Brain microvascular endothelial cell (primary cell): ENCODE data around the gene KHDC4.

Source experiments
- DNase-seq: peaks from one replicate; pipeline ENCODE4 v3.0.0-alpha.2; 2020
- H3K27ac ChIP-seq: fragments of 250-450 bp; sonication (Bioruptor Pico); 2 replicates; pipeline ENCODE4 v1.5.1; 2020; ENCODE audit warnings: mild to moderate bottlenecking, moderate library complexity
- H3K27me3 ChIP-seq: fragments of 250-450 bp; sonication (Bioruptor Pico); replicated peaks from 2 replicates; pipeline ENCODE4 v1.5.1; 2020; ENCODE audit warnings: mild to moderate bottlenecking
- H3K36me3 ChIP-seq: fragments of 250-450 bp; sonication (Bioruptor Pico); replicated peaks from 2 replicates; pipeline ENCODE4 v1.5.1; 2020; ENCODE audit warnings: mild to moderate bottlenecking
- H3K4me3 ChIP-seq: 2 replicates; pipeline ENCODE4 v1.5.1; 2011; ENCODE audit warnings: low read depth, mild to moderate bottlenecking, control low read depth, low read length, moderate library complexity
- in situ Hi-C: cut with HindIII; loops from 2 replicates; pipeline ENCODE4 v1.10.0; 2017; ENCODE audit warnings: low sequenced_read_pairs, low pct_ligation_motif_present
- TF ChIP-seq, protein P1 (sequence below): IDR thresholded peaks from 2 replicates; pipeline ENCODE4 v1.5.1; 2011; ENCODE audit warnings: low read depth, mild to moderate bottlenecking, moderate library complexity, low read length, control low read depth, inconsistent platforms; ENCODE audit errors: missing control alignments

KHDC4 gene

DNA sequence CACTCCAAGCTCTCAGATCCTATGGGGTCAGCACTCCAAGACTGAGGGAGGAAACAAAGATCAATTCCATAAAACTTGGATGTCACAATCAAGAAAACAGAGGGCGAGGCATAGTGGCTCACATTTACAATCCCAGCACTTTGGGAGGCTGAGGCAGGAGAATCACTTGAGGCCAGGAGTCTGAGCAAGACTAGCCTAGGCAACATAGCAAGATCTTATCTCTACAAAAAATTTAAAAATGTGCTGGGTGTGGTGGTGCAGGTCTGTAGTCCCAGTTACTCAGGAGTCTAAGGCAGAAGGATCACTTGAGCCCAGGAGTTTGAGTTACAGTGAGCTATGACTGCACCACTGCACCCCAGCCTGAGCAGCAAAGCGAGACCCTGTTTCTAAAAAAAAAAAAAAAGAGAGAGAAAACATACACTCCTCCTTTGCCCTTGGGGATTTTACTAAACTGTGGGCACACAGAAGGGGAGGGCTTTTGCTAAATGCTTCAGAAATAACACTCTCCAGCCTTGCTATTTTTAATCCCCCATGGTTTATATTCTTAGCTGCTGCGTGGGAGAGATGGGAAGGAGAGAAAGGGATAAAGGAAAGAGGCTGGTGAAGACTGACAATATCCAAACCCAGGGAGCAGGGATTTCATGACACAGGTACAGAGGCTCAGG, 26.0 kb upstream of the KHDC4 start:
- in situ Hi-C loops, result no loop called here
- Histone ChIP-seq H3K27ac (peak overlapping the region; percentile 67), H3K4me3 (no peak overlapping the region), H3K36me3 (peaks cover 82% of the 10 kb centered on the region), H3K27me3 (no peaks in the 10 kb centered on the region)
- DNase-seq, result no peak
- TF ChIP-seq, protein P1, sequence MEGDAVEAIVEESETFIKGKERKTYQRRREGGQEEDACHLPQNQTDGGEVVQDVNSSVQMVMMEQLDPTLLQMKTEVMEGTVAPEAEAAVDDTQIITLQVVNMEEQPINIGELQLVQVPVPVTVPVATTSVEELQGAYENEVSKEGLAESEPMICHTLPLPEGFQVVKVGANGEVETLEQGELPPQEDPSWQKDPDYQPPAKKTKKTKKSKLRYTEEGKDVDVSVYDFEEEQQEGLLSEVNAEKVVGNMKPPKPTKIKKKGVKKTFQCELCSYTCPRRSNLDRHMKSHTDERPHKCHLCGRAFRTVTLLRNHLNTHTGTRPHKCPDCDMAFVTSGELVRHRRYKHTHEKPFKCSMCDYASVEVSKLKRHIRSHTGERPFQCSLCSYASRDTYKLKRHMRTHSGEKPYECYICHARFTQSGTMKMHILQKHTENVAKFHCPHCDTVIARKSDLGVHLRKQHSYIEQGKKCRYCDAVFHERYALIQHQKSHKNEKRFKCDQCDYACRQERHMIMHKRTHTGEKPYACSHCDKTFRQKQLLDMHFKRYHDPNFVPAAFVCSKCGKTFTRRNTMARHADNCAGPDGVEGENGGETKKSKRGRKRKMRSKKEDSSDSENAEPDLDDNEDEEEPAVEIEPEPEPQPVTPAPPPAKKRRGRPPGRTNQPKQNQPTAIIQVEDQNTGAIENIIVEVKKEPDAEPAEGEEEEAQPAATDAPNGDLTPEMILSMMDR, result no peak

DNA sequence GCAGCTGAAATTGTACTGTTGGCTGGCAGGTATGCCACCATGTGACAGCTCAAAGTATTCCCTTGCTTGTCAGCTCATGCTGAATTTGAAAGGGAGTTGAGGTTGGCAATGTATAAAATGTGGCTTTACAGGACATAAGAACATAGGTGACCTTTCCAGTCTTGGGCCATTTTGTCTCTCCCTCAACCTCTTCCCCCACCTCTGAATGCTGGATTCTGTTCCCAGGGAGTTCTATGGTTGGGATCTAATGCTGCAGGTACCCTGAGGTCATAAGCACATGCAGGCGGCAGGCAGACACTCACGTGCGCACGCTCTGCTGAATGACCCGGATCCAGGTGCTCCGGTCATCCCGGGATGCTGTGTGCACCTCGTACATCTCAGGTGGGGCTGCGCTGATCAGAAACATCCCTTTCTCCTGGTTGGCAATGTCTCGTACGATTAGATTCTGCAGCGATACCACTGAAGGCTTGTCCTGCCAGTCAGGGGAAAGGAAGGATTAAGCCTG, 23.2 kb upstream of the KHDC4 start:
- TF ChIP-seq, protein P1, result no peak
- H3K27me3 ChIP-seq, result no peaks in the 10 kb centered on the region
- peaks cover 81% of the 10 kb centered on the region for H3K36me3 ChIP-seq
- H3K4me3 ChIP-seq, result no peak overlapping the region
- DNase-seq, result no peak
- in situ Hi-C loops, result no loop called here
- H3K27ac ChIP-seq, result no peak overlapping the region

DNA sequence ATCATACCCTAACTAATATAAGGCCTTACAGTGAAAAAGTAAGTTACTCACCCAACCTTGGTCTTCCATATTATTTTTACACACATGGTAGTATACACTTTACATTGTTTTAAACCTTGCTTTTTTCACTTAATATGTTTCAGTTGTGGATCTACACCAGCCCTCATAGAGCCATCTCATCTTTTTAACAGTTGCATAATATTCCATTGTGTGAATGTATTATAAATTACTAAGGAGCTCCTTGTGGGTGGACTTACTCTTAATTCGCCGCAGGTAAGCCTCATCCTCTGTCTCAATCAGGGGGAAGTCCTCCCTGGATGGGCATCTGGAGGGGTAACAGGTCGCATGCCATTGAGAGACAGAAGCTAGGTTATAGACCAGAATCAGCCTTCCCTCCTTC, 20.4 kb upstream of the KHDC4 start:
- TF ChIP-seq, protein P1, result no peak
- DNase-seq, result no peak
- Histone ChIP-seq H3K27me3 (no peaks in the 10 kb centered on the region), H3K27ac (no peak overlapping the region), H3K36me3 (peaks cover 86% of the 10 kb centered on the region), H3K4me3 (no peak overlapping the region)
- in situ Hi-C loops, result no loop called here

DNA sequence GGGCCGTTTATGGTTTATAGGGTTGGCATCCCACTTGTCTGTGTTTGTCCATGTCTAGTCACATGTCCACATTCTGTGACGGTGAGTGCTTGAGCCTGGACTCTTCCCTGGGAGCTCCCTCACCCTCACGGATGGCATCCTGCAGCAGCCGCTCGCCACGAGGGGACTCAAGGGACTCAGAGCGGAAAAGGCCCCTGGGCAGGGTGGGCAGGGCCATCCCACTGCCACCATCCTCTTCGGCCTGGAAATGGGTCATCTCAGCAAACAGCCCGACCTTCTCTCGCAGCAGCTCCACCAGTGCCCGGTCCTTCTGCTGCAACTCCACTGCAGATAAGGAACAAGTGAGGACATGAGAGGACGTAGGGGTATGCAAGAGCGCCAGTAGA, 18.3 kb upstream of the KHDC4 start:
- H3K36me3 ChIP-seq, result peaks cover 85% of the 10 kb centered on the region
- no peaks in the 10 kb centered on the region for H3K27me3 ChIP-seq
- DNase-seq, result no peak
- H3K4me3 ChIP-seq, result no peak overlapping the region
- in situ Hi-C loops, result no loop called here
- H3K27ac ChIP-seq, result no peak overlapping the region
- TF ChIP-seq, protein P1, result no peak

DNA sequence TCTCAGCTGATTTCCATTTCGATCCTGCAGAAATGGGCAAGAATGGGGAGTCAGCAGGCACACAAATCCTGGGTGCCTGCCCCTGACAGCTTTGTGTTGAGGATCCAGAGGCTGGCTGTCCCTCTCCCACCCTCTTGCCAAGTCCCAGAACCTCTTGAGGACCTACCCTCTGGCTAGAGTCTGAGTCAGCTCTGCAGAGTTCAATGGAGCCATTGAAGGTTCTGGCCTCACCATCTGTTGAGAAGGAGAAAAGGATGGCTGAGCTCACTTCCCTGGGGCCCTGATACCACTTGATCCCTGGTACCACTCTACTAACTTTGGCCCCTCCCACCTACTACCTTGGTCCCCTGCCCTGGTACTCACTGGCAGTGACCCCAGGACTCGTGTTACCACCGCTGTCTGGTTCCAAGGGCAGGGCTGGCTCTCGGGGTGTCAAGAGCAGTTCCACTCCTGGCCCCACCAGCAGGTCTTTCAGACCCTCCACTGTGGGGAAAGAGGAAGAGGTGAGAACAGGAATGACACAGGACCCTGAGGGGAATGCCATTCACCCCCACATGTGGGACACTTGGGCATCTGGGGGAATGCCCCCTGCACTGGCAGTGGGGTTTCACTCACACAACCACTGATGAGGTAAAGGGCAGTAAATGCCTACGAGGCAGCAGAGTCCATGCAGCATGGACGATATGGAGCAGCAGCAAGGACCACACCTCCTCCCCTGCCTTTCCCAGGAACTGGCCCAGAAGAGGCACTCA, 17.7 kb upstream of the KHDC4 start:
- Histone ChIP-seq H3K27me3 (no peaks in the 10 kb centered on the region), H3K27ac (no peak overlapping the region), H3K4me3 (no peak overlapping the region), H3K36me3 (peaks cover 85% of the 10 kb centered on the region)
- in situ Hi-C loops, result no loop called here
- TF ChIP-seq, protein P1, result no peak
- no peak for DNase-seq
